Islet precursor cell (in vitro differentiated cells): ENCODE data around the gene ANKDD1A.

Experiments
- DNase-seq: peaks from one replicate; pipeline ENCODE4 v3.0.0-alpha.2; 2018

The ANKDD1A gene

GRCh38 chr15:64979252-64979710 is 67.6 kb downstream of the ANKDD1A start:
- no peak for DNase-seq

- no peak for DNase-seq
Measured at GRCh38 chr15:64981812-64982431, 70.2 kb downstream of the ANKDD1A start.

GRCh38 chr15:64982472-64982871 is 70.8 kb downstream of the ANKDD1A start:
- DNase-seq: no peak

GRCh38 chr15:64985366-64986033 is 73.8 kb downstream of the ANKDD1A start:
- no peak for DNase-seq

- DNase-seq: no peak
Measured at GRCh38 chr15:64987136-64987535, 75.4 kb downstream of the ANKDD1A start.

- peak; percentile 98 for DNase-seq
Measured at GRCh38 chr15:64989416-64990167, 77.9 kb downstream of the ANKDD1A start, which contains the start of gene SPG21. SPG21 (minus strand) TSS chr15:64989914; CDS start chr15:64983569, 6,345 bp downstream.

- no peak for DNase-seq
Measured at GRCh38 chr15:64990168-64990470, 78.4 kb downstream of the ANKDD1A start.

- no peak for DNase-seq
Measured at GRCh38 chr15:64991536-64992135, 79.9 kb downstream of the ANKDD1A start.

- DNase-seq: no peak
Measured at GRCh38 chr15:64993290-64993689, 81.6 kb downstream of the ANKDD1A start.

GRCh38 chr15:64997066-64997465 is 85.4 kb downstream of the ANKDD1A start:
- no peak for DNase-seq

GRCh38 chr15:64997745-64998375 is 86.2 kb downstream of the ANKDD1A start:
- DNase-seq: no peak

GRCh38 chr15:65004993-65005392 is 93.3 kb downstream of the ANKDD1A start:
- no peak for DNase-seq

GRCh38 chr15:65006876-65007275 is 95.2 kb downstream of the ANKDD1A start:
- DNase-seq: peak; percentile 77
